HUES64 (cell line): ENCODE measurements around the gene ZNF253.
"Not testable (repeated sequence)": the region's sequence is repeated elsewhere in the genome, so short reads cannot be mapped to it uniquely, and the experiment has no call there.

ENCODE experiments used
- H3K27ac ChIP-seq: 2 replicates; pipeline ENCODE4 v1.7.0; 2013; ENCODE audit warnings: low read depth, low read length, inconsistent platforms
- H3K27me3 ChIP-seq: 2 replicates; pipeline ENCODE4 v1.6.1; 2013; ENCODE audit warnings: mild to moderate bottlenecking, low read length; ENCODE audit not compliant: insufficient read depth
- H3K36me3 ChIP-seq: 2 replicates; pipeline ENCODE4 v1.6.1; 2013; ENCODE audit warnings: mild to moderate bottlenecking, low read length; ENCODE audit not compliant: insufficient read depth
- H3K4me1 ChIP-seq: 2 replicates; pipeline ENCODE4 v1.6.1; 2013; ENCODE audit warnings: mild to moderate bottlenecking, low read length, moderate library complexity; ENCODE audit not compliant: insufficient read depth
- H3K4me3 ChIP-seq: 2 replicates; pipeline ENCODE4 v1.5.1; 2013; ENCODE audit warnings: mild to moderate bottlenecking, low read length, moderate library complexity
- H3K9ac ChIP-seq: 2 replicates; pipeline ENCODE4 v1.6.1; 2013; ENCODE audit warnings: mild to moderate bottlenecking, low read depth, low read length
- H3K9me3 ChIP-seq: 2 replicates; pipeline ENCODE4 v1.6.1; 2013; ENCODE audit warnings: low read depth, low read length; ENCODE audit not compliant: insufficient read depth
- WGBS: fragments of 150-250, 120-280 bp; methylation state at CpG from one replicate; pipeline ENCODE4 v1.1.7; 2013; ENCODE audit warnings: missing lambda C conversion rate; 5-methylcytosine and 5-hydroxymethylcytosine counted together

Gene ZNF253

DNA sequence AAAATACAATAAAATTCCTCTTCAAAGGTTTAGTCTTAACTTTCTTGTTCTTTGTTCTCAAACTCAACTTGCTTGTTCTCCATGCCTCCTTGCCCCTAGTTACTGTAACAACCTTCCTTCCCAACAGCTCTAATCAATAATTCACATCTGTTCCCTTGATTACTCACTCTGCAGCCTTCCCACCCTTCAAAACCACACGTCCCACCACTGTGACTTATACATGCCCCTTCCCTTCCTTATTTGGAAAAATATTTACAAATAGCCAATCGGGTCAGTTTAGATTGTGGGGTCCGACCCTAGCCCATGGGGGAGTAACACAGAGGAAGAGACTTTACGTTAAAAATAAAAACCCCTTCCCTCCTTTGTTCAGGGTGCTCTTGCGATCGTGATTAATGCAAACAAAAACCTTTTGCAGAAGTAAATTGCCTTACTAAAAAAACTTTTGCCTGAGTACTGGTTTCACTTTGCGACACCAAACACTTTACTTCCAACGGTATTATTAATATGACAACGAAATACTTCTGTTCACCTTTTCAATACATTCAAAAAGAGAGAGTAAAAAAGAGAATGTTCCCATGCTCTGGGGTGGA is 34.6 kb downstream of the ZNF253 start:
- peak overlapping the region; percentile 98 for H3K27ac ChIP-seq
- peak overlapping the region; percentile 96 for H3K4me3 ChIP-seq
- 18% methylated on average over 8 of the region's 9 CpGs for WGBS
- peaks cover 21% of the 10 kb centered on the region for H3K36me3 ChIP-seq
- no peaks in the 10 kb centered on the region for H3K27me3 ChIP-seq
- H3K9ac ChIP-seq = peak overlapping the region; percentile 99
- H3K4me1 ChIP-seq = peaks cover 20% of the 10 kb centered on the region
- peaks cover 3% of the 10 kb centered on the region for H3K9me3 ChIP-seq

DNA sequence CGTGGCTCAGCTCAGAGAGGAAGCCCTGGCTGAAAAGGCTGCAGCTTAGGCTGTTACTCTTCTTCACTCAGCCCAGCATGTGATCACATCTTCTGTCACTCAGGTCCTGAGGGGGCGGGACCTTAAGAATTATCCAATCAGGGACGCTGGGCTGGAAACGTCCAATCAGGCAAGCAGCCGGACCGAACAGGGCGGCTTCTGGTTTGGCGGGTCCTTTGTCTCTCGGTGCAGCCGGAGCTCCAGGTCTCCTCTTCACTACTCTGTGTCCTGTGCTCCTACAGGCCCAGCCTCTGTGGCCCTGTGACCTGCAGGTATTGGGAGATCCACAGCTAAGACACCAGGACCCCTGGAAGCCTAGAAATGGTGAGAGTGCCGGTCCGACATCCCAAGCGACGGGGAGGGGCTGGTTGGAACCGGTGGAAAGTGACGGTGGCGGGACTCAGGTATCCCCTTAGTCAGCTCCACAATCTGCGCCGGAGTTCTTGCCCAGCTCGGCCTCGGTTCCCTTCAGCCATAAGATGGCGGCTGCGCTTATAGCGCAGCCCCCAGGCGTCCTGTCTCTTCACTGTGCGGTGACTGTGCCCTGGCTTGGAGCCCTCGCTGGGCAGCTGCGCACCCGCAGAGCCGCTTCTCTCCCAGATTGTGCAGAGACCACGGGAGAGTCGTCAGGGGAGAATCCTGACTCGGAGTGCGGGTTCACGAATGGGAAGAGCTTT is 35.2 kb downstream of the ZNF253 start, which contains the start of gene ZNF93:
Gene ZNF93 (plus strand): TSS at position 218 of the 716 bp plus-strand sequence. CDS start 143 bp downstream, at position 361.
- Histone ChIP-seq H3K4me3 (peak within 1 kb of the TSS; percentile 96), H3K27me3 (no peaks in the 10 kb centered on the region), H3K36me3 (peaks cover 26% of the 10 kb centered on the region), H3K4me1 (peaks cover 27% of the 10 kb centered on the region), H3K9ac (peak within 1 kb of the TSS; percentile 99), H3K9me3 (no peaks in the 10 kb centered on the region), H3K27ac (peak within 1 kb of the TSS; percentile 98)
- WGBS = 1% methylated on average over 35 of the region's 35 CpGs

DNA sequence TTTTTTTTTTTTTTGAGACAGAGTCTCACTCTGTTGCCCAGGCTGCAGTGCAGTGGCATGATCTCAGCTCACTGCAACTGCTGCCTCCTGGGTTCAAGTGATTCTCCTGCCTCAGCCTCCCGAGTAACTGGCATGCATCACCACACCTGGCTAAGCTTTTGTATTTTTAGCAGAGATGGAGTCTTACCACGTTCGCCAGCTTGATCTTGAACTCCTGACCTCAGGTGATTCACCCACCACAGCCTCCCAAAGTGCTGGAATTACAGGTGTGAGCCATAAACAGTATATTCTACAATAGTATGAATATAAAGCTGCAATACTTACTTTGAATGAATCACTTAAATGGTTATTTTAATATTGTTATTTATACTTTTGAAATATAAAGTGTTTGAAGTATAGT is 41.9 kb downstream of the ZNF253 start:
- not testable (repeated sequence) for H3K27me3 ChIP-seq, H3K27ac ChIP-seq, H3K4me3 ChIP-seq, H3K9ac ChIP-seq, H3K9me3 ChIP-seq
- Histone ChIP-seq H3K36me3 (peaks cover 74% of the 10 kb centered on the region), H3K4me1 (peaks cover 21% of the 10 kb centered on the region)
- WGBS = 90% methylated on average over 3 of the region's 3 CpGs

DNA sequence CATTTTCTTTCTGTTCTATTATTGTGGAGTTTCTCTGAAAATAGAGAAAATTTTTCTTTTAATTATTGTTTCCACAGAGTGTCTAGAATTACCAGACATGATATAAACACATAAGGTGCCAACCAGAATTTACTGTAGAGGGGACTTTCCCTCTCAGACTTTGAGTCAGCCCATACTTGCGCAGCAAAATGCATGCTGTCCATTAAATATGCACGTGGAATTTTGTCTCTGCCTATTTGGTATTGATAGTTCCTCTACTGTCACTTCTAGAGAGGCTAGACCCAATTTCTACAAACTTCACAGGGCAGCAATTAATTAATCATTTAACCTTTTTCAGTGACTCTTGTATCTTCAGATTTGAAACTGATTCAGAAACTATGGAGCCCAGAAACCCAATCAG is 44.0 kb downstream of the ZNF253 start:
- no peak overlapping the region for H3K9ac ChIP-seq
- no peak overlapping the region for H3K4me3 ChIP-seq
- peaks cover 13% of the 10 kb centered on the region for H3K4me1 ChIP-seq
- no peak overlapping the region for H3K27ac ChIP-seq
- no peaks in the 10 kb centered on the region for H3K27me3 ChIP-seq
- H3K36me3 ChIP-seq = peaks cover 80% of the 10 kb centered on the region
- WGBS = 95% methylated on average over 2 of the region's 2 CpGs
- no peaks in the 10 kb centered on the region for H3K9me3 ChIP-seq

DNA sequence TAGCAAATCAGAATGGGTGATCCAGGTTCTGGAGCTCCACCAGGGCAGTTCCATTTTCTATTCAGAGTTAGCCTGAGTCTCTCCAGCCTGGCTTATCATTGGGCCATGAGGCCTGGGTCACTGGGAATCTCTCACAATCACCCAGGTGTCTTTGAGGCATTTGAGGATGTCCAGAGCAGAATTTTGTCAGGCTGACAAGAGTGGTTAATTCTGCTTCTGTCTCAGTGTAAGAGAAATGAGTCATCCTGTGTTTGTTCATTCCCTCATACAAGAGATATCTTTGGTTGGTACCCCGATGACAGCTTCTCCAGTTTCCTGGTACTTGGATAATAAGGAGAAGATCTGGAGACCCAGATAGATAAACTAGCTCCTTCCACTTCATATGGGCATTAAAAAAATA is 45.5 kb downstream of the ZNF253 start:
- Histone ChIP-seq H3K4me3 (no peak overlapping the region), H3K9me3 (0 out of 2 replicates have a peak, but pooled peaks cover under 1% of the 10 kb centered on the region), H3K36me3 (peaks cover 83% of the 10 kb centered on the region), H3K27me3 (no peaks in the 10 kb centered on the region), H3K4me1 (no peaks in the 10 kb centered on the region), H3K27ac (no peak overlapping the region), H3K9ac (no peak overlapping the region)
- 88% methylated on average over 1 of the region's 1 CpG for whole genome bisulfite sequencing

DNA sequence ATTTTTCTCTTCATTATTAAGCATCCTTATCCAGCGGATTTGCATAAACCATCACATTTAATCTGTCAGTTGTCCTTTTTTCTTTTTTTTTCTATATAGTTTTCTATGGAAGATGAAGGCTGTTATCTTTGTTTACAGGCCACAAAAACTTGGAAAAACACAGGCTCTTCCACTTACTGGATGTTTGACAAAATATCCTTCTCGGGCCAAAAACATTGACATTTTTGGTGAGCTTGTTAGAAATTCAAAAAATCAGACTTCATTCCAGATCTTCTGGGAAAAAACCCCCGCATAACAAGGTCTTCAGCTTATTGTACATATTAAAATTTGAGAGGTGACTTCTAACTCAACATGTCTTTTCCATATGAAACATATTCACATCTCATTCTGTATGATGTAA is 48.9 kb downstream of the ZNF253 start:
- 90% methylated on average over 2 of the region's 3 CpGs for WGBS
- H3K9ac ChIP-seq = no peak overlapping the region
- no peak overlapping the region for H3K4me3 ChIP-seq
- peaks cover 78% of the 10 kb centered on the region for H3K36me3 ChIP-seq
- H3K27me3 ChIP-seq = no peaks in the 10 kb centered on the region
- no peak overlapping the region for H3K27ac ChIP-seq
- no peaks in the 10 kb centered on the region for H3K4me1 ChIP-seq
- H3K9me3 ChIP-seq = peaks cover 18% of the 10 kb centered on the region; the same call in 1 of the 2 replicates

DNA sequence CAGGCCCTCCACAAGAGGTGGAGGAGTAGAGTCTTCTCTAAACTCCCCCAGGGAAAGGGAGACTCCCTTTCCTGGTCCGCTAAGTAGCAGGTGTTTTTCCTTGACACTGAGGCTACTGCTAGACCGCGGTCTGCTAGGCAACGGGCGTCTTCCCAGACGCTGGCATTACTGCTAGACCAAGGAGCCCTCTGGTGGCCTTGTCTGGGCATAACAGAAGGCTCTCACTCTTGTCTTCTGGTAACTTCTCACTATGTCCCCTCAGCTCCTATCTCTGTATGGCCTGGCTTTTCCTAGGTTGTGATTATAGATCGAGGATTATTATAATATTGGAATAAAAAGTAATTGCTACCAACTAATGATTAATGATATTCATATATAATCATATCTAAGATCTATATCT is 64.7 kb downstream of the ZNF253 start:
- H3K27ac ChIP-seq, H3K4me3 ChIP-seq, H3K4me1 ChIP-seq, H3K9ac ChIP-seq, H3K27me3 ChIP-seq: not testable (repeated sequence)
- Histone ChIP-seq H3K9me3 (peaks cover 94% of the 10 kb centered on the region), H3K36me3 (peaks cover 94% of the 10 kb centered on the region)
- WGBS = 85% methylated on average over 6 of the region's 7 CpGs

DNA sequence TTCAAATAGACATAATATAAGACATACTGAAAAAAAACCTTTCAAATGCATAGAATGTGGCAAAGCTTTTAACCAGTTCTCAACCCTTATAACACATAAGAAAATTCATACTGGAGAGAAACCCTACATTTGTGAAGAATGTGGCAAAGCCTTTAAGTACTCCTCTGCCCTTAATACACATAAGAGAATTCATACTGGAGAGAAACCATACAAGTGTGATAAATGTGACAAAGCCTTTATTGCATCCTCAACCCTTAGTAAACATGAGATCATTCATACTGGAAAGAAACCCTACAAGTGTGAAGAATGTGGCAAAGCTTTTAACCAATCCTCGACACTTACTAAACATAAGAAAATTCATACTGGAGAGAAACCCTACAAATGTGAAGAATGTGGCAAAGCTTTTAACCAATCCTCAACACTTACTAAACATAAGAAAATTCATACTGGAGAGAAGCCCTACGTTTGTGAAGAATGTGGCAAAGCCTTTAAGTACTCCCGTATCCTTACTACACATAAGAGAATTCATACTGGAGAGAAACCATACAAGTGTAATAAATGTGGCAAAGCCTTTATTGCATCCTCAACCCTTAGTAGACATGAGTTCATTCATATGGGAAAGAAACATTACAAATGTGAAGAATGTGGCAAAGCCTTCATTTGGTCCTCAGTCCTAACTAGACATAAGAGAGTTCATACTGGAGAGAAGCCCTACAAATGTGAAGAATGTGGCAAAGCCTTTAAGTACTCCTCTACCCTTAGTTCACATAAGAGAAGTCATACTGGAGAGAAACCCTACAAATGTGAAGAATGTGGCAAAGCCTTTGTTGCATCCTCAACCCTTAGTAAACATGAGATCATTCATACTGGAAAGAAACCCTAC is 68.0 kb downstream of the ZNF253 start:
- peaks cover 65% of the 10 kb centered on the region for H3K36me3 ChIP-seq
- not testable (repeated sequence) for H3K9ac ChIP-seq, H3K4me1 ChIP-seq, H3K27me3 ChIP-seq, H3K27ac ChIP-seq
- H3K4me3 ChIP-seq = peak overlapping the region; percentile 14; the same call in 1 of the 2 replicates
- H3K9me3 ChIP-seq = peaks cover 86% of the 10 kb centered on the region
- WGBS = 100% methylated on average over 3 of the region's 3 CpGs

DNA sequence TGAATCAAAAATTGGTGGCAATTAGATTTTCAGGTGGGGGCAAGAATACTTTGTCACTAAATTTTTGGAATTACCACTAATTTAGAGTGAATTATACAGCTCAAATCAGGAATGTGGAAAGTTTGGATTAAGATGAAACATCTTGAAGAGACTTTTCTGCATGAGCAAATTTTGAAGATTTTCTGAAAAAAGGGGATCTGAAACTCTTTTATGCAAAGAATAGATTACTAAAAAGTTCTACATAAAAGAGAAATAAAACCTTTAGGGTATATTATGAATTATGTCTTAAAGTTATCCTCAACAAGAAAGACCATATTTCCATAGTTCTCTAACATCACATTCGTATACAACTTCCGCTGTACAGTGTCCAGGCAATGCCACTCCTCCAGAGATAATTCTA is 71.7 kb downstream of the ZNF253 start:
- H3K9me3 ChIP-seq = peaks cover 55% of the 10 kb centered on the region
- 96% methylated on average over 2 of the region's 2 CpGs for WGBS
- H3K4me3 ChIP-seq = no peak overlapping the region
- no peaks in the 10 kb centered on the region for H3K27me3 ChIP-seq
- H3K4me1 ChIP-seq = no peaks in the 10 kb centered on the region
- no peak overlapping the region for H3K27ac ChIP-seq
- no peak overlapping the region for H3K9ac ChIP-seq
- peaks cover 34% of the 10 kb centered on the region for H3K36me3 ChIP-seq

DNA sequence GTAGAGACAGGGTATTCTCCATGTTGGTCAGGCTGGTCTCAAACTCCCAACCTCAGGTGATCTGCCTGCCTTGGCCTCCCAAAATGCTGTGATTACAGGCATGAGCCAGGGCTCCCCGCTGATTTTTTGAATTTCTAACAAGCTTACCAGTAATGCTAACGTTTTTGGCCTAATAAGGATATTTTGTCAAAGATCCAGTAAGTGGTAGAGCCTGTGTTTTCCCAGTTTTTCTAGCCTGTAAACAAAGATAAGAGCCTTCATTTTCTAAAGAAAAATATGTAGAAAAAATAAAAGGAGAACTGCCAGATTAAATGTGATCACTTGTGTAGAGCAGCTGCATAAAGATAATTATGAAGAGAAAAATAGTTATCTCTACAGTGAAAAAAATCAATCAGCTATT is 72.8 kb downstream of the ZNF253 start:
- Histone ChIP-seq H3K9ac (no peak overlapping the region), H3K9me3 (peaks cover 44% of the 10 kb centered on the region), H3K36me3 (peaks cover 23% of the 10 kb centered on the region), H3K27me3 (no peaks in the 10 kb centered on the region), H3K4me3 (no peak overlapping the region), H3K4me1 (no peaks in the 10 kb centered on the region), H3K27ac (no peak overlapping the region)
- WGBS = 67% methylated on average over 2 of the region's 2 CpGs
